Hepatocyte (in vitro differentiated cells): Measurements from ENCODE around the gene RYK. TPM values are rescaled to one million over a fixed set of nuclear protein-coding genes. Genes with fewer than 3 reads are reported as not detected.

Experiments used
- DNase-seq: peaks from one replicate; pipeline ENCODE4 v3.0.0-alpha.2; 2016; ENCODE audit warnings: low spot score
- H2AFZ ChIP-seq: fragments of 200-600 bp; sonication (generic); 2 replicates; pipeline ENCODE4 v1.6.0; 2016; ENCODE audit warnings: antibody characterized with exemption, mild to moderate bottlenecking
- H3K27ac ChIP-seq: fragments of 200-600 bp; sonication (generic); 2 replicates; pipeline ENCODE4 v1.5.1; 2016; ENCODE audit warnings: mild to moderate bottlenecking
- H3K27me3 ChIP-seq: fragments of 200-600 bp; sonication (generic); 2 replicates; pipeline ENCODE4 v1.6.1; 2016
- H3K36me3 ChIP-seq: fragments of 200-600 bp; sonication (generic); replicated peaks from 2 replicates; pipeline ENCODE4 v1.5.1; 2016; ENCODE audit warnings: low read depth; ENCODE audit not compliant: insufficient read depth
- H3K4me1 ChIP-seq: fragments of 200-600 bp; sonication (generic); 2 replicates; pipeline ENCODE4 v1.5.1; 2016; ENCODE audit warnings: mild to moderate bottlenecking, moderate library complexity; ENCODE audit not compliant: insufficient read depth
- H3K4me2 ChIP-seq: fragments of 200-600 bp; sonication (generic); 2 replicates; pipeline ENCODE4 v1.6.0; 2016
- H3K4me3 ChIP-seq: fragments of 200-600 bp; sonication (generic); 2 replicates; pipeline ENCODE4 v1.5.1; 2016; ENCODE audit warnings: mild to moderate bottlenecking
- H3K79me2 ChIP-seq: fragments of 200-600 bp; sonication (generic); 2 replicates; pipeline ENCODE4 v1.6.0; 2017; ENCODE audit warnings: mild to moderate bottlenecking
- H3K9me2 ChIP-seq: fragments of 200-600 bp; sonication (generic); replicated peaks from 2 replicates; pipeline ENCODE4 v1.6.0; 2017; ENCODE audit warnings: mild to moderate bottlenecking; ENCODE audit not compliant: insufficient read depth
- H3K9me3 ChIP-seq: fragments of 200-600 bp; sonication (generic); 2 replicates; pipeline ENCODE4 v1.5.1; 2016; ENCODE audit warnings: low read depth, mild to moderate bottlenecking
- H4K20me1 ChIP-seq: fragments of 200-600 bp; sonication (generic); 2 replicates; pipeline ENCODE4 v1.6.0; 2016; ENCODE audit warnings: mild to moderate bottlenecking; ENCODE audit not compliant: insufficient read depth, poor library complexity, severe bottlenecking
- EZH2 ChIP-seq: fragments of 200-600 bp; sonication (generic); IDR thresholded peaks from 2 replicates; pipeline ENCODE4 v1.6.1; 2016; ENCODE audit warnings: antibody characterized with exemption, mild to moderate bottlenecking, borderline replicate concordance
- EZH2phosphoT487 ChIP-seq: fragments of 200-600 bp; sonication (generic); IDR thresholded peaks from one replicate; pipeline ENCODE4 v1.6.1; 2018; ENCODE audit warnings: antibody characterized with exemption, mild to moderate bottlenecking, low read depth, moderate library complexity; ENCODE audit not compliant: unreplicated experiment, severe bottlenecking
- WGBS: methylation state at CpG from one replicate; pipeline ENCODE4 v1.1.6; 2016; ENCODE audit warnings: low lambda C conversion rate; ENCODE audit errors: missing lambda C conversion rate; 5-methylcytosine and 5-hydroxymethylcytosine counted together
- polyA plus RNA-seq: library from polyadenylated mRNA; unstranded; fragments of >200 nt; fragmentation: Nextera tagmentation; extraction: Ambion mirVana; gene quantifications from 2 replicates; pipeline ENCODE4 v1.2.1, GENCODE V29; 2016
- total RNA-seq: library from RNA; depleted of rRNA; stranded (reverse); fragments of >200 nt; gene quantifications from 2 replicates; pipeline ENCODE4 v1.2.3, GENCODE V29; 2014
- TF ChIP-seq, protein P1 (sequence below): fragments of 200-600 bp; sonication (generic); IDR thresholded peaks from 2 replicates; pipeline ENCODE4 v1.5.1; 2016; ENCODE audit warnings: antibody characterized with exemption, mild to moderate bottlenecking; ENCODE audit not compliant: poor library complexity

RYK gene
- total and polyA plus RNA-seq, 2 experiments from 2014 or later, result 56.5 to 102 TPM

DNA sequence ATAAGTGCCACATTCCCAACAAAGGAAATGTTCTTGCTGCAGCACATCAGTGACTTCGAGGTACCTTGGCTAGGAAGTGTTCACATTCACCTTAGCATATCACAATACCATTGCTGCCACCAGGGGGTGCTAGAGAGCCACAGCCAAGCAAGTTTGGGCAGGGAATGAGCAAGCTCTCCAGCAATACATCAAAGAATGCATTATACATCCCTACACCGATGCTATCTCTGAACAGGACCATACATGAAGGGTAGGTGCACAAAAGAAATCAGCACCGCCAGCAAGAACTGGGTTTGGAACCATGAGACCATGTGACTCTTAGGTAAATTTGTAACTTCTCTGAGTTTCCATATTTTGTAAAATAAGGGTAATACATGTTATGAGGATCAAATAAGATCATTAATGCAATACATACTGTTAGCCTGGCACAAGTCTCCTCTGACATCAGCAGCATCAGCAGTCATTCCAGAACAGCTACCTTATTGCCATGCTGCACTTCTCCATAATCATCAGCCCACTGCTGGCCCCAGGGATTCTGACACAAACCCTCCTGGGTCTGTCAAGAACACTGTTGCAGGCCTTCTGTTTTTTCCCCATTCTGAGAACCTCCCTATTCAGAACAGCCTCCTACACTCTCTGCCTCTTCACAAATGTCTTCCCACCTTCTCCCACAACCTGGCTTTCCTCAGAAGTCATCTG lies 37.5 kb downstream of the RYK start:
- Histone ChIP-seq H3K4me2 (no peak overlapping the region), H3K27me3 (no peaks in the 10 kb centered on the region), H3K9me3 (no peaks in the 10 kb centered on the region), H3K4me1 (no peaks in the 10 kb centered on the region), H3K79me2 (peaks cover 68% of the 10 kb centered on the region), H2AFZ (no peak overlapping the region), H3K27ac (no peak overlapping the region), H4K20me1 (peaks cover 17% of the 10 kb centered on the region), H3K9me2 (no peaks in the 10 kb centered on the region), H3K4me3 (no peak overlapping the region), H3K36me3 (peaks cover 3% of the 10 kb centered on the region)
- no peak for TF ChIP-seq EZH2
- TF ChIP-seq, protein P1, sequence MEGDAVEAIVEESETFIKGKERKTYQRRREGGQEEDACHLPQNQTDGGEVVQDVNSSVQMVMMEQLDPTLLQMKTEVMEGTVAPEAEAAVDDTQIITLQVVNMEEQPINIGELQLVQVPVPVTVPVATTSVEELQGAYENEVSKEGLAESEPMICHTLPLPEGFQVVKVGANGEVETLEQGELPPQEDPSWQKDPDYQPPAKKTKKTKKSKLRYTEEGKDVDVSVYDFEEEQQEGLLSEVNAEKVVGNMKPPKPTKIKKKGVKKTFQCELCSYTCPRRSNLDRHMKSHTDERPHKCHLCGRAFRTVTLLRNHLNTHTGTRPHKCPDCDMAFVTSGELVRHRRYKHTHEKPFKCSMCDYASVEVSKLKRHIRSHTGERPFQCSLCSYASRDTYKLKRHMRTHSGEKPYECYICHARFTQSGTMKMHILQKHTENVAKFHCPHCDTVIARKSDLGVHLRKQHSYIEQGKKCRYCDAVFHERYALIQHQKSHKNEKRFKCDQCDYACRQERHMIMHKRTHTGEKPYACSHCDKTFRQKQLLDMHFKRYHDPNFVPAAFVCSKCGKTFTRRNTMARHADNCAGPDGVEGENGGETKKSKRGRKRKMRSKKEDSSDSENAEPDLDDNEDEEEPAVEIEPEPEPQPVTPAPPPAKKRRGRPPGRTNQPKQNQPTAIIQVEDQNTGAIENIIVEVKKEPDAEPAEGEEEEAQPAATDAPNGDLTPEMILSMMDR, result peak; percentile 90
- WGBS, result 32% methylated on average over 3 of the region's 3 CpGs
- DNase-seq, result peak; percentile 84

DNA sequence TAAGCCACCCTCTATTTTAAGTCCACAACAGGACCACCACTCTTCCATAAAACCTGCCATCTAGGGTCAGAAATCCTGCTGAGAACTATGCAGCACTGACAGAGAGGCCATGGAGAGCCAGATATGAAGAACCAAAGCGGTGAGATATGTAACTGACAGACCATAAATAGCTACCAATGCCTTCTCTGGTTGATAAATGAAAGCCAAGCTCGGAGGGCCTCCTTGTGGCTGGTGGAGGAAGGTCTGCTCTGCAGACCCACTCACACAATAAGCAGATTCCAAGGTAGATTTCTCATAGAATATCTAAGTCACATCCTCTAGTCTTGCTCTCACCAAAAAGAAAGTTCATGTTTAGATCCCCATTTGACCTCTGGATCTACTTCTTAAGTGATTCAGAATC lies 38.9 kb downstream of the RYK start:
- peaks cover 3% of the 10 kb centered on the region for H3K36me3 ChIP-seq
- no peaks in the 10 kb centered on the region for H3K27me3 ChIP-seq
- peaks cover 62% of the 10 kb centered on the region for H3K79me2 ChIP-seq
- H3K4me3 ChIP-seq, result no peak overlapping the region
- H3K27ac ChIP-seq, result no peak overlapping the region
- TF ChIP-seq EZH2phosphoT487, result no peak
- TF ChIP-seq, protein P1, result peak; percentile 68
- no peak overlapping the region for H2AFZ ChIP-seq
- WGBS, result 35% methylated on average over 2 of the region's 2 CpGs
- peaks cover 17% of the 10 kb centered on the region for H4K20me1 ChIP-seq
- no peak overlapping the region for H3K4me2 ChIP-seq
- no peaks in the 10 kb centered on the region for H3K4me1 ChIP-seq
- peak; percentile 69 for DNase-seq
- no peaks in the 10 kb centered on the region for H3K9me3 ChIP-seq
- no peaks in the 10 kb centered on the region for H3K9me2 ChIP-seq

DNA sequence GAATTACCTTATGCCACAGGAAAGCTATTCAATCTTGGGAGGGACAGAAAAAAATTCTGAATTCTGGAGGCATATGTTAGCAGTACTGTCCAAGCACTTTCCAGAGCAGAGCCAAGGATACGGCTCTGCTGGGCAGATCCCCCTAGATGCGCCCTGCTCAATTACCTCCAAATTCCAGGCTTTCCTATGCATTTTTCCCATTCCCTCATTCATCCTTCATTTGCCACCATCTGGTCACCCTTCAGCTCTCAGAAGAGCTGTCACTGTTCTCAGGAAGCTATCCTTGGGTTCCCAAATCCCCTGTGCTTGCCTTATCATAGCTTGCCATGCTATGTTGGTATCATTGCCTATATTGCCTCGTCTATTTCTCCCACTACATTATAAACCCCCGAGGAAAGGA lies 45.2 kb downstream of the RYK start:
- Histone ChIP-seq H2AFZ (no peak overlapping the region), H3K4me1 (no peaks in the 10 kb centered on the region), H3K27me3 (no peaks in the 10 kb centered on the region), H4K20me1 (no peaks in the 10 kb centered on the region), H3K4me3 (no peak overlapping the region), H3K4me2 (no peak overlapping the region), H3K9me3 (no peaks in the 10 kb centered on the region), H3K27ac (no peak overlapping the region), H3K36me3 (peaks cover 1% of the 10 kb centered on the region), H3K9me2 (no peaks in the 10 kb centered on the region), H3K79me2 (peaks cover 33% of the 10 kb centered on the region)
- DNase-seq, result no peak
- 94% methylated on average over 4 of the region's 4 CpGs for WGBS
- TF ChIP-seq EZH2 (no peak), EZH2phosphoT487 (no peak)
- TF ChIP-seq, protein P1, result no peak
